HG03460 (cell line): Measurements from ENCODE around the gene RHBDL1.

ENCODE experiments used
- ATAC-seq: cut with Tn5 transposase; IDR thresholded peaks from one replicate; pipeline ENCODE4 v1.9.1; 2021; ENCODE audit not compliant: unreplicated experiment

The RHBDL1 gene

GRCh38 chr16:674968-675883, at the start of gene RHBDL1:
Gene RHBDL1, plus strand, starts transcription at chr16:675671. Its CDS starts 120 bp downstream, at chr16:675791.
- ATAC-seq = no peak

GRCh38 chr16:625977-626765, 49.3 kb upstream of the RHBDL1 start:
- no peak for ATAC-seq

DNA sequence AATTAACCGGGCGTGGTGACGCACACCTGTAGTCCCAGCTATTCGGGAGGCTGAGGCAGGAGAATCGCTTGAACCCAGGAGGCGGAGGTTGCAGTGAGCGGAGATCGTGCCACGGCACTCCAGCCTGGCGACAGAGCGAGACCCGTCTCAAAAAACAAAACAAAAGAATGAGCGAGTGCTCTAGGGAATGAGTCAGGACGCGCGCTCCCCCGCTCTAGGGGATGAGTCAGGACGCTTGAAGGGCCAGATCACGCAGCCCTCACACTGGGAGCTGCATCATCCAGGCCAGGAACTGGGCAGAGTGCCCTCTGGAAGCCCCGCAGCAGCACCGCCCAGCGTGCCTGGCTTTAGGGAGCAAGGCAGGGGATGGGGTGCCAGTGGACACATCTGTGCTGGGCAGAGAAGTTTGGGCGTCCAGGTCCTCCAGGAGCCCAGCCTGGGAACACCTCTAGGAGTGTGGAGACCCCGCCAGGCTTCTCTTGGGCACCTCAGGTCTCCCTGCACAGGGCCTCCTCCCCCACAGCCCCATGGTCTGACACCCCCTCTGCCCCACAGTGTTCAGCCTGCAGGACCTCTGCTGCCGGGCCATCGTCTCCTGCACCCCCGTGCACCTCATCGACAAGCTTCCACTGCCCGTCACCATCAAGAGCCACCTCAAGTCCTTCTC, 48.6 kb upstream of the RHBDL1 start:
- no peak for ATAC-seq

DNA sequence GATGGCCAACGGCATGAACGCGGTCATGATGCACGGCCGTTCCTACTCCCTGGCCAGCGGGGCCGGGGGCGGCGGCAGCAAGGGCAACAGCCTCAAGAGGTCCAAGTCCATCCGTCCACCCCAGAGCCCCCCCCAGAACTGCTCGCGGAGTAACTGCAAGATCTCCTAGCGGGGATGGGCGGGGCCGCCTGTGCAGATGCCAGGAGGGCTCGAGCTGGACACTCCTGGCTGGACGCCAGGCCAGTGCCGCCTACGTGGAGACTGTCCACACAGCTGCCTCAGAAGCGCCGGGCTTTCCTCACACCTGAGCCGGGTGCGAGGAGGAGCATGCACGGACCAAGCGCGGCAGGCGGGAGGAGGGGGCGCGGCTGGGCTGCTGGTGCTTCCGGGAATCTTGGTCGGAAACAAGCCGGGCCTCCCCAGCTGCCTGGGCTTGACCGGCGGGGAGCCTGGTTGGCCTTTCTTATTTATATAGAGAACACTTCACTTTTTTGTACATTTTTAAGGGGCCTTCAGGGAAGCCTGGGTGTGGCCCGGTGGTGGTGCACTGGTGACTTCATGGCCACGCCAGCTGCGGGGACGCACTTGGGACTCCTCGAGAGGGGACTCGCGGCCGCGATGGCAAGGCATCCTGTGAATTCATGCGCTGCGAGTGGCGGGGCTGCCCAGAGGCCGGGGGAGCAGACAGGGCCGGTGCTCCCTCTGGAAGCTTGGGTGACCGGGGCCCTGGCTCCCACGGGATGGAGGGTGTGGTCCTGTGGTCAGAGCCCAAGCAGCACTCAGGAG, 47.8 kb upstream of the RHBDL1 start:
- no peak for ATAC-seq

GRCh38 chr16:628321-629061, 47.0 kb upstream of the RHBDL1 start:
- no peak for ATAC-seq

DNA sequence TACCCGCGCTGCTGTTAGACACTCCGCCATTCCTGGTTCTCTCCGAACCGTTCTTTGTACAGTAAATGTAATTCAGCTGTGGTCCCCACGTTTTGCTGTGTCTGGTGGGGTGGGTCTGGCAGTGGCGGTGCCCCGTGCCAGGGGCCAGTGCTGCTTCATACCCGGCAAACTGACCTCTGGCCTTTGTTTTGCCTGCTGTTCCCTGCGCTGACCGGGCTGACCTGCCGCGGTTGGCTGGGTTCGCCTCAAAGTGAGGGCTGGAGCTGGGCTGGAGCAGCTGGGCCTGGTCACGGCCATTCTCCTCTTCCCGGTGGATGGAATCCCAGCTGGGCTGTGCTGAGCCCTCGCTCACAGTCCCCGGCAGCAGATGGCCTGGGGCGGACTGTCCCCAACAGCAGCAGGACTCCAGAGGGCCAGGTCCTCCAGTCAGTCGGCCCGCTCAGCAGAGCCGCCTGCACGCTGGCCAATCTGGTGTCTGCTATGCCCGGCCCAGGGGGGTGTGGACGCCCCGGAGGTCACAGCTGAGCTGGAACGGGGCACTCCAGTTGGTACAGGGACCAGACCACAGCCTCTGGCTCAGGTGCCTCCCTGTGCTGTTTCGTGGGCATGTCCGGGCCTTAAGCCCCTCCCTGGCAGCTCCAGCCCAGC, 46.2 kb upstream of the RHBDL1 start:
- ATAC-seq = no peak

GRCh38 chr16:629833-630248, 45.6 kb upstream of the RHBDL1 start:
- no peak for ATAC-seq

GRCh38 chr16:630249-630814, 45.1 kb upstream of the RHBDL1 start:
- ATAC-seq = no peak

DNA sequence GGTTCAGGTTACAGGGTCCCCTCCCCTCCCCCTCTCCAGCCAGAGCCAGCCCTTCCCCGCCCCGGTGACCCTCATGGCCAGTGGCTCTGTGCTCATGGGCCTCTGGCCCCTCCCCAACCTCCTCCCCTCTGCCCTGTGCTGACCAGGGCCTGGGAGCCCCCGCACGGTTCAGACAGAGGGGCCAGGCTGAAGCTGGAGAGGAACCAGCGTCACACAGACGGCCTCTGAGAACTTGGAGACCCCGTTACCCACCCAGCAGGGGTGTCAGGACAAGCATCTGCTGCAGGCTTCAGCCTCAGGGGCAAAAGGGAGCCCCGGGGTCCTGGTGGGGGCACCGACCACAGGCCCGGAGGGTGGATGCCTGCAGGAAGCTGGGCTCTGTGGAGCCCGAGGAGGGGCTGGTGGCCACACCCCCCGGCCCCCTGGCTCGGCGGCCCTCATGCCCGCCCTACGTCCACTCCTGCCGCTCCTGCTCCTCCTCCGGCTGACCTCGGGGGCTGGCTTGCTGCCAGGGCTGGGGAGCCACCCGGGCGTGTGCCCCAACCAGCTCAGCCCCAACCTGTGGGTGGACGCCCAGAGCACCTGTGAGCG, 44.6 kb upstream of the RHBDL1 start, which contains the start of gene WFIKKN1:
WFIKKN1 (plus strand) TSS at position 171 of the 591 bp plus-strand sequence; CDS start at position 440, 269 bp downstream.
- no peak for ATAC-seq

DNA sequence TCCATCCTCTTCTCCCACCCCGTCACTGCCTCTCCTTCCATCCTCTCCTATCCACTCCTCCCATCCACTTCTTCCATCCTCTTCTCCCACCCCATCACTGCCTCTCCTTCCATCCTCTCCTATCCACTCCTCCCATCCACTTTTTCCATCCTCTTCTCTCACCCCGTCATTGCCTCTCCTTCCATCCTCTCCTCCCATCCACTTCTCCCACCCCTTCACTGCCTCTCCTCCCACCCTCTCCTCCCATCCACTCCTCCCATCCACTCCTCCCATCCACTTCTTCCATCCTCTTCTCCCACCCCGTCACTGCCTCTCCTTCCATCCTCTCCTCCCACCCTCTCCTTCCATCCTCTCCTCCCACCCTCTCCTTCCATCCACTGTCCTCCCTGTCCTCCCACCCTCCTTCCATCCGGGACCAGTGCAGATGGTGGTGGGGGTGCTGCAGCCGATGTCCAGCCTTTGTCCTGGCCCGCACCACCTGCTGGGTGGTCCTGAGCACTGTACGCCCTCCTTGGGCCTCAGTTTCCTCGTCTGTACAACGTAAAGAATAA, 43.6 kb upstream of the RHBDL1 start:
- no peak for ATAC-seq

GRCh38 chr16:632486-633335, 42.8 kb upstream of the RHBDL1 start:
- ATAC-seq = no peak

DNA sequence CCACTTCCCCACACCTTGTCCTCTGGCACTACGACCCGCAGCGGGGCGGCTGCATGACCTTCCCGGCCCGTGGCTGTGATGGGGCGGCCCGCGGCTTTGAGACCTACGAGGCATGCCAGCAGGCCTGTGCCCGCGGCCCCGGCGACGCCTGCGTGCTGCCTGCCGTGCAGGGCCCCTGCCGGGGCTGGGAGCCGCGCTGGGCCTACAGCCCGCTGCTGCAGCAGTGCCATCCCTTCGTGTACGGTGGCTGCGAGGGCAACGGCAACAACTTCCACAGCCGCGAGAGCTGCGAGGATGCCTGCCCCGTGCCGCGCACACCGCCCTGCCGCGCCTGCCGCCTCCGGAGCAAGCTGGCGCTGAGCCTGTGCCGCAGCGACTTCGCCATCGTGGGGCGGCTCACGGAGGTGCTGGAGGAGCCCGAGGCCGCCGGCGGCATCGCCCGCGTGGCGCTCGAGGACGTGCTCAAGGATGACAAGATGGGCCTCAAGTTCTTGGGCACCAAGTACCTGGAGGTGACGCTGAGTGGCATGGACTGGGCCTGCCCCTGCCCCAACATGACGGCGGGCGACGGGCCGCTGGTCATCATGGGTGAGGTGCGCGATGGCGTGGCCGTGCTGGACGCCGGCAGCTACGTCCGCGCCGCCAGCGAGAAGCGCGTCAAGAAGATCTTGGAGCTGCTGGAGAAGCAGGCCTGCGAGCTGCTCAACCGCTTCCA, 42.0 kb upstream of the RHBDL1 start:
- ATAC-seq = no peak

- ATAC-seq = no peak
These were observed 41.3 kb upstream of the RHBDL1 start for GRCh38 chr16:634051-634670.

DNA sequence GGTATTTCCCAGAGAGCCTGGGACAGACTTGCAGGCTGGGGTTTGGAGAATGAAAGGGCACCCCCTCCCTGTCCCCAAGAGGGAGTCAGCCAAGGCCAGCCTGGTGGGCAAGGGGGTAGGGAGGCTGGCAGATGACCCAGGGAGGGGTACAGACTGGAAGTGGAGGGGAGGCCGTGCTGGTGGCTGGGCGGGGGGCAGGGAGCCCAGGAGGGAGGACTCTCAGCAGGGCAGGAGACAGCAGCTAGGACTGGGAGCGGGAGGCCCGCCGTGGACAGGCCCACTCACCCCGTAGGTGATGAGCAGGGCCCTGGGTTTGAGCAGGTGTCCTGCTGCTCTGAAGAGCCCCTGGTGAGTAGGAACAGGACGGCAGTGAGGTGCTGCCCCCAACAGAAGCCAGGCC, 40.5 kb upstream of the RHBDL1 start:
- no peak for ATAC-seq

DNA sequence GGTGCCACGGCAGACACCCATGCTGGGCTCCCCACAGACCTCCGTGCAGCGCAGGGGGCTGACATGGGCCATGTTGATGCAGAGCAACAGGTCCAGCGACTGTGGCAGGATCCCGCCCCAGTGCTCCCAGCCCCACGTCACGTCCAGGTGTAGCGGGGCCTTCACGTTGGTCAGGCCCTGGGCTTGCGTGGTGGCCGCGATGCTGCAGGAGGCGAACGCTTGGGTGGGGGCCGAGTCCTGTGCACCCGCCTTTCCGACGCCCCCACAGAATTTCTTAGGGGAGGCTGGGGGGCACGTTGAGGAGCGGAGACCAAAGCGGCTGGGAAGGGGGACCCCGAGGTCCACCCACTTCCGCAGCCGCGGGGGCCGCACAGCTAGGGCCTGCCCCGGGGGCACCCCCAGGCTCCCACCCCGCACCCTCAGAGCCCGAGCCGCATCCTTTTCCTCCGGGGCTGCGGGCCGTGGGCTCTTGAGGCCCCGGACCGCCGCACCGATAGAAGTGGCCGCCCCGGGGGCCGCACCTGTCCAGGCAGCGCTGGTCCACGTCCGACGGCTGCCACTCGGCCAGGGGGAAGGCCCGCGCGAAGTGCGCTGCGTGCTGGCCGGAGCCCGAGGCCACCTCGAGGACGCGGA, 39.8 kb upstream of the RHBDL1 start:
- no peak for ATAC-seq
